GM12864 (cell line): ENCODE measurements around the gene FRMD4A.

Experiments
- DNase-seq: peaks from one replicate; pipeline ENCODE4 v3.0.0-alpha.2; 2011; ENCODE audit warnings: low read depth
- H3K4me3 ChIP-seq: 2 replicates; pipeline ENCODE4 v1.5.1; 2011; ENCODE audit warnings: mild to moderate bottlenecking, low read depth, low read length, control low read depth
- TF ChIP-seq, protein P1 (sequence below): IDR thresholded peaks from 2 replicates; pipeline ENCODE4 v1.5.1; 2011; ENCODE audit warnings: low read depth, mild to moderate bottlenecking, moderate library complexity, low read length, control low read depth, inconsistent platforms; ENCODE audit errors: missing control alignments

Gene FRMD4A

DNA sequence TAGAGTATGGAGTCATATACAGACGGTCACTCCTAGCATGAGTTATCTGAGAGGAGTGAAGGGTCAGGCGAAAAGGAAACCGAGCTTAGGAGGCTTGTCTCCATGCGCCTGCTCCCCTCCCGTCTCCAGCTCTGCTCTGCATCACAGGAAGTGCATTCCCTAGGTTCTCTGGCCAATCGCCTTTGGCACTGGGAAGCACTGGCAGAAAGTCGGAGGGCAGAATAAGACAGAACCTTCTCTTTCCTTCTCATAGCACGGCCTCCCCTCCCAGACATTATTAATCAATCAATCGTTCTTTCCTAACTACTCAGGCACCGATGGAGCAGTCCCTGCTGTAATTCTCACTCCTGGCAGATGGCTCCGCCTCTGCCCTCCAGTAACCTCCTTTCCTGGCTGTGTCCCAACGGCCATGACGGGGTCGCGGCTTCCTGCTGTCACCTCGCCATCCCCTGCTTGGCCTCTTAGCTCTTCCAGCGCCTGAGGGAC, 177.1 kb downstream of the FRMD4A start:
- no peak overlapping the region for H3K4me3 ChIP-seq
- TF ChIP-seq, protein P1, sequence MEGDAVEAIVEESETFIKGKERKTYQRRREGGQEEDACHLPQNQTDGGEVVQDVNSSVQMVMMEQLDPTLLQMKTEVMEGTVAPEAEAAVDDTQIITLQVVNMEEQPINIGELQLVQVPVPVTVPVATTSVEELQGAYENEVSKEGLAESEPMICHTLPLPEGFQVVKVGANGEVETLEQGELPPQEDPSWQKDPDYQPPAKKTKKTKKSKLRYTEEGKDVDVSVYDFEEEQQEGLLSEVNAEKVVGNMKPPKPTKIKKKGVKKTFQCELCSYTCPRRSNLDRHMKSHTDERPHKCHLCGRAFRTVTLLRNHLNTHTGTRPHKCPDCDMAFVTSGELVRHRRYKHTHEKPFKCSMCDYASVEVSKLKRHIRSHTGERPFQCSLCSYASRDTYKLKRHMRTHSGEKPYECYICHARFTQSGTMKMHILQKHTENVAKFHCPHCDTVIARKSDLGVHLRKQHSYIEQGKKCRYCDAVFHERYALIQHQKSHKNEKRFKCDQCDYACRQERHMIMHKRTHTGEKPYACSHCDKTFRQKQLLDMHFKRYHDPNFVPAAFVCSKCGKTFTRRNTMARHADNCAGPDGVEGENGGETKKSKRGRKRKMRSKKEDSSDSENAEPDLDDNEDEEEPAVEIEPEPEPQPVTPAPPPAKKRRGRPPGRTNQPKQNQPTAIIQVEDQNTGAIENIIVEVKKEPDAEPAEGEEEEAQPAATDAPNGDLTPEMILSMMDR = no peak
- no peak for DNase-seq

DNA sequence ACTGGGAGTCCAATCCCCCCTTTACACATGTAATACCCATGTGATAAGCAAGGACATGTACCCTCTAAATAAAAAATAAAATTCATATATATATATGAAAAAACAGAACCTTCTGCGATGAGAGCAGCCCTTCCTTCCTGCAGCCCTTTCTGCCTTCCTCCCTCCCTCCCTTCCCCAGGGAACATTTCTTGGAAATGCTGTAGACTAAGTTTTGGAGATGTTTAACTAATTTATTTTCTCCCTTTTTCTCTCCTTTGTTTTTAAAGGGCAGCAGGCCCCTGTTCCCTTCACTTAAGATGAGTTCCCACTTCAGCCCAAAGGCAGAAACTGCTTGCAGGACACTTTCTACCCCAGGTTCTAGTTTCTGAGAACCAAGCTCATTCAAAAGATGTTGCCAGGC, 179.2 kb downstream of the FRMD4A start:
- no peak for DNase-seq
- TF ChIP-seq, protein P1 = no peak
- H3K4me3 ChIP-seq = no peak overlapping the region

DNA sequence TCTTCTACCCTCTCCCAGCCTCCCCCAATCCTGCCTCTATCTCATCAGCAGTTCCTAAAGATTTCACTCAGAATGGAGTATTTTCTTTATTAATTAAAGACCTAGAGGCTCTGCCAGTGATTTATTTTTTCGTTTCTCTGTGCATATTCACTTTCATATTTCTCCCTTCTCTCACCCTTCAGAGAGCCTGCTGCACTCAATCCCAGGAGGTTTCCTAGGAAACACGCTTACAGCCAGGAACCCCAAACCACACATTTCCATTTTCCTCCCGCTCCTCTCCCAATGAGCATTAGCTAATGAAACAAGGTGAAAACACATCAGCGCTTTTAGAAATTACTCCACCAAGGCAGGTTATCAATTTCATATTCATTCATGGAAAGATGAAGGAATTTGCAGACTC, 180.2 kb downstream of the FRMD4A start:
- TF ChIP-seq, protein P1 = no peak
- no peak for DNase-seq
- no peak overlapping the region for H3K4me3 ChIP-seq

DNA sequence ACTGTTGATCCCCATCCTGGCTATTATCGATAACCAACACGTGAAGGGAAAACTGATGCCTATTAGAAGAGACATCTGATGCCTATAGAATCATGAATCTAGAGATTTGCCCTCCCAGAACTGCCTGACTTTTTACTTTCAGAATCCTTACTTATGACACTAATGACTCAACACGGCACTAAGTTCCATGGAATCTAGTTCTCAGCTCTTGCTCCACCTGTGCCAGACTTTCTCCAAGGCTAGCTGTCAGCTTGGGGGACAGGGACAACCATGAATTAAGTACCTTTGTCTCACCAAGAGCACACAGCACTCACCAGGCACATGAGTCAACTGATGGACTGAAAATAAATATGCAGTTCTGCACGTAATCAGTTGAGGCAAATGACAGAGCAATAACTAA, 184.2 kb downstream of the FRMD4A start:
- H3K4me3 ChIP-seq = no peak overlapping the region
- DNase-seq = no peak
- TF ChIP-seq, protein P1 = no peak

DNA sequence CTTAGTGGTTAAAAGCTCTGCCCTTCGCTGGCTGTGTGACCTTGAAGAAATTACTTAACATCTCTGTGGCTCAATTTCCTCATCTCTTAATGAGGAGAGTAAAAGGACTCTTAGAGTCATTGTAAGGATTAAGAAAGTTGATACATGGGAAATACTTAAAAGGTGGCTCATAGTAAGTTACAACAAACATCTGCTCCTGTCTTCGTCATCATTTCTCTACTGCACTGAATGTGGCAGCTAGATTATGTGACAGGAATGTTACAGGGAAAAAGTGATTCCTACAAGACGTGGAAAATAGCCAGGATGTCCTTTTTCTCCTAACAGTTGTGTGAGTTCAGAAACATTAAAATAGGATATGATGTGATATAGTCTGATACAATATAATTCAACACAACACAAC, 184.7 kb downstream of the FRMD4A start:
- TF ChIP-seq, protein P1 = no peak
- no peak for DNase-seq
- H3K4me3 ChIP-seq = no peak overlapping the region

DNA sequence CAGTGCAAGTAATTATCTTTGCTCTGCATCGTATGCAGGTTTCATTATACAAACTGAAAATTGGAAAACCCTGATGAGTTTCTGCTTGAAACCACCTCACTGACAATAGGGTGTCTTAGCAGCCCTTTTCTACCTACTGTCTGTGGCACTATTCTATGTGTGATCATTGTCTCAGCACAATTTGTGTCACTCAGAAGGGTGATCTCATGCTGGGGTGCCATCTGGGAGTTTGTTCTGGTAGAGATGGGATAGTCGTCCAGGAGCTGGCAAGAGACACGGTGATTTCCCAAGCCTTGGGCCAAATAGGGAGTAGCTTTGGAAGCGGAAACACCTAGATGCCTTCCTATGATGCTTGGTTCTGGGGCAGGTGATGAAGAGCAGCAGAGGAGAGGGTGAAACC, 186.3 kb downstream of the FRMD4A start:
- TF ChIP-seq, protein P1 = no peak
- H3K4me3 ChIP-seq = no peak overlapping the region
- DNase-seq = no peak

DNA sequence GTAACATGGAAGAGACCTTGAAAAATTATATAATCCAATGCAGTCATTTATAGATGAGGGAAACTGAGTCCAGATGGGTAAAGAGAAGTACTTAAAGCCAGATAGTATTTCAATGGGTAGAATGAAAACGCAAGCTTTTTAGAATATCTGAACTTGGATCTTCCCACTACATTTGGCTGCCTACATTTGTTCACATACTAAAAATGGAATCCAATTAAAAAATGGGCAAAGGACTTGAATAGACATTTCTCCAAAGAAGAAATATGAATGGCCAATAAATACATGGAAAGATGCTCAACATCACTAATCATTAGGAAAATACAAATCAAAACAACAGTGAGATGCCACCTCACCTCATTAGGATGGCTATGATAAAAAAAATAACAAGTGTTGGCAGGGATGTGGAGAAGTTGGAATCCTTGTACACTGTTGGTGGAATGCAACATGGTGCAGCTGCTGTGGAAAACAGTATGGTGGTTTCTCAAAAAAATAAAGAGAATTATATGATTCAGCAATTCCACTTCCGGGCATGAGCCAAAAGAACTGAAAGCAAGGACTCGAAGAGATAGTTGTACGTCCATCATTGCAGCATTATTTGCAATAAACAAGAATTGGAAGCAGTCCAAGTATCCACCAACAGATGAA, 188.0 kb downstream of the FRMD4A start:
- TF ChIP-seq, protein P1 = no peak
- no peak for DNase-seq
- no peak overlapping the region for H3K4me3 ChIP-seq
